Fibroblast of pulmonary artery (primary cell): ENCODE results near the gene MAPRE3.

Experiments
- DNase-seq: peaks from one replicate; pipeline ENCODE4 v3.0.0-alpha.2; 2010; ENCODE audit warnings: low read depth
- H3K4me3 ChIP-seq: replicated peaks from 2 replicates; pipeline ENCODE4 v1.5.1; 2011; ENCODE audit warnings: low read depth, mild to moderate bottlenecking, control low read depth, low read length, moderate library complexity
- TF ChIP-seq, protein P1 (sequence below): IDR thresholded peaks from 2 replicates; pipeline ENCODE4 v1.5.1; 2011; ENCODE audit warnings: mild to moderate bottlenecking, control low read depth, low read length, inconsistent platforms; ENCODE audit errors: missing control alignments

MAPRE3 gene

GRCh38 chr2:27009083-27009482, 38.6 kb downstream of the MAPRE3 start:
- DNase-seq = no peak
- TF ChIP-seq, protein P1, sequence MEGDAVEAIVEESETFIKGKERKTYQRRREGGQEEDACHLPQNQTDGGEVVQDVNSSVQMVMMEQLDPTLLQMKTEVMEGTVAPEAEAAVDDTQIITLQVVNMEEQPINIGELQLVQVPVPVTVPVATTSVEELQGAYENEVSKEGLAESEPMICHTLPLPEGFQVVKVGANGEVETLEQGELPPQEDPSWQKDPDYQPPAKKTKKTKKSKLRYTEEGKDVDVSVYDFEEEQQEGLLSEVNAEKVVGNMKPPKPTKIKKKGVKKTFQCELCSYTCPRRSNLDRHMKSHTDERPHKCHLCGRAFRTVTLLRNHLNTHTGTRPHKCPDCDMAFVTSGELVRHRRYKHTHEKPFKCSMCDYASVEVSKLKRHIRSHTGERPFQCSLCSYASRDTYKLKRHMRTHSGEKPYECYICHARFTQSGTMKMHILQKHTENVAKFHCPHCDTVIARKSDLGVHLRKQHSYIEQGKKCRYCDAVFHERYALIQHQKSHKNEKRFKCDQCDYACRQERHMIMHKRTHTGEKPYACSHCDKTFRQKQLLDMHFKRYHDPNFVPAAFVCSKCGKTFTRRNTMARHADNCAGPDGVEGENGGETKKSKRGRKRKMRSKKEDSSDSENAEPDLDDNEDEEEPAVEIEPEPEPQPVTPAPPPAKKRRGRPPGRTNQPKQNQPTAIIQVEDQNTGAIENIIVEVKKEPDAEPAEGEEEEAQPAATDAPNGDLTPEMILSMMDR = no peak
- H3K4me3 ChIP-seq = no peak overlapping the region

DNA sequence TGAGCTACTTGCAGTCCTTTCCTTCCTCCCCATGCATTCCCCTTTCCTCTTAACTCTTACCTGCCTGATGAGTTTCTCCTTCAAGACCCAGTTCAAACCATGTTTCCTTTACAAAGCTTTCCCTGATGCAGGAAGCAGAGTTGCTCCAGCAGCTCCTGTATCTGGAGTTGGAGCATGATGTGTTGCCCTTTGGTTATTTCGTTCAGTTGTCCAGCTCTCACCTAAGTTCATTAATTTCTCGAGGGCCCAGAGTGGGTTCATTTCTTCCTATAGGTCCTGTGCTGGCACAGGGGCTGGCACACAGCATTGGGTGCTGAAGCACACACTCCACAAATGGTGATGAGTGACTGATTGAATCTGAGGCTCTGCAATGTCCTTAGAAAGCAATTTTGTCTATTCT, 39.3 kb downstream of the MAPRE3 start:
- H3K4me3 ChIP-seq = no peak overlapping the region
- no peak for DNase-seq
- TF ChIP-seq, protein P1 = no peak

DNA sequence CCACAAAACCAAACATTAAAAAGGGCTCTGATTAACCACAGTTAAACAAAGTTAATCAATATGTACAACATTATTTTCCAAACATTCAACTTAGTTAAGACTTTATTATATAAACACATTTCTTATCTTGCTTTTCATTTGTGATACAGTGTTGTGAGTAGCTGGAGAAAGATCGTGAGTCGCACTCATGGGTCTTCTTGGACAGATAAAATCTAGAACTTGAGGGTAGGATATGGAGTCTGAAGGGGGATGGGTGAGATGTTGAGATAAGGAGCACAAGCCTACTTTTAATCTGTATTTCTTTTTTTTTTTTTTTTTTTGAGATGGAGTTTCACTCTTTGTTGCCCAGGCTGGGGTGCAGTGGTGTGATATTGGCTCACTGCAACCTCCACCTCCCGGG, 39.7 kb downstream of the MAPRE3 start:
- TF ChIP-seq, protein P1 = no peak
- H3K4me3 ChIP-seq = no peak overlapping the region

GRCh38 chr2:27013738-27014137, 43.3 kb downstream of the MAPRE3 start:
- no peak for DNase-seq
- TF ChIP-seq, protein P1 = no peak

More for the DNA sequence above, 39.7 kb downstream of the MAPRE3 start:
- DNase-seq = no peak

GRCh38 chr2:27014771-27015433, 44.5 kb downstream of the MAPRE3 start:
- no peak for DNase-seq
- no peak overlapping the region for H3K4me3 ChIP-seq
- TF ChIP-seq, protein P1 = no peak

More at GRCh38 chr2:27013738-27014137, 43.3 kb downstream of the MAPRE3 start:
- no peak overlapping the region for H3K4me3 ChIP-seq

- no peak overlapping the region for H3K4me3 ChIP-seq
- TF ChIP-seq, protein P1 = peak; percentile 72
- DNase-seq = peak; percentile 86
These were observed 46.4 kb downstream of the MAPRE3 start for GRCh38 chr2:27016801-27017325.

GRCh38 chr2:27018142-27018541, 47.7 kb downstream of the MAPRE3 start:
- TF ChIP-seq, protein P1 = no peak
- H3K4me3 ChIP-seq = no peak overlapping the region
- DNase-seq = no peak
